PC-9 (cell line): ENCODE measurements around the gene SAT1.

Experiments used
- EZH2 ChIP-seq: fragments of 200-600 bp; sonication (generic); IDR thresholded peaks from 2 replicates; pipeline ENCODE4 v1.8.0; 2017; ENCODE audit warnings: antibody characterized with exemption, low read depth
- TF ChIP-seq, protein P1 (sequence below): fragments of 200-600 bp; sonication (generic); conservative IDR thresholded peaks from 2 replicates; pipeline ENCODE4 v1.6.1; 2017; ENCODE audit warnings: mixed run types, antibody characterized with exemption, mild to moderate bottlenecking, moderate library complexity

DNA sequence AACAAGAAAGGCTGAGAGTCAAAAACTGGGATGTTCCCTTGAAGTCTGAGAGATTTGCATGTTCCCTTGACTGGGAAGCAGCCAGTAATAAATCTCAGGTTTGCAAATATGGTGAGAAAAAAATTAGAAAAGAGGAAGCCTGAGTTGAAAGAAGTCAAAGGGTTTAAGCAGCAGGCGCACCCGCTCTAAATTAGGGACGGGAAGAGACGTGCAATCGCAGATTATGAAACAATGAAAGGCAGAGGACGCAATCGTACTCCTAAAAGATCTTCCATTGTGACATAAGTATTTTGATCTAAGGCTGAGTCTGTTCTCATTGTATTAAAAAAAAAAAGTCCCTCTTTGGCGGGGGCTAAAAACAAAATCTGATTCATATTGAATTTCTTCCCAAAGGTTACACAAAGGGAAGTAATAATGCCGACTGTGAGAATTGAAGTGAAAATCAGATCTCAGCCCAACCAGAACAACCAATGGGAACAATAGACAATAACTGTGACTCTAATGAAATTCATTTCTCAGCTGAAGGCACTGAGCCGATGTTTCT is 28.2 kb downstream of the SAT1 start:
- TF ChIP-seq, protein P1, sequence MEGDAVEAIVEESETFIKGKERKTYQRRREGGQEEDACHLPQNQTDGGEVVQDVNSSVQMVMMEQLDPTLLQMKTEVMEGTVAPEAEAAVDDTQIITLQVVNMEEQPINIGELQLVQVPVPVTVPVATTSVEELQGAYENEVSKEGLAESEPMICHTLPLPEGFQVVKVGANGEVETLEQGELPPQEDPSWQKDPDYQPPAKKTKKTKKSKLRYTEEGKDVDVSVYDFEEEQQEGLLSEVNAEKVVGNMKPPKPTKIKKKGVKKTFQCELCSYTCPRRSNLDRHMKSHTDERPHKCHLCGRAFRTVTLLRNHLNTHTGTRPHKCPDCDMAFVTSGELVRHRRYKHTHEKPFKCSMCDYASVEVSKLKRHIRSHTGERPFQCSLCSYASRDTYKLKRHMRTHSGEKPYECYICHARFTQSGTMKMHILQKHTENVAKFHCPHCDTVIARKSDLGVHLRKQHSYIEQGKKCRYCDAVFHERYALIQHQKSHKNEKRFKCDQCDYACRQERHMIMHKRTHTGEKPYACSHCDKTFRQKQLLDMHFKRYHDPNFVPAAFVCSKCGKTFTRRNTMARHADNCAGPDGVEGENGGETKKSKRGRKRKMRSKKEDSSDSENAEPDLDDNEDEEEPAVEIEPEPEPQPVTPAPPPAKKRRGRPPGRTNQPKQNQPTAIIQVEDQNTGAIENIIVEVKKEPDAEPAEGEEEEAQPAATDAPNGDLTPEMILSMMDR, result no peak
- TF ChIP-seq EZH2, result no peak
